Measurements from ENCODE around the gene CD63.

DNA sequence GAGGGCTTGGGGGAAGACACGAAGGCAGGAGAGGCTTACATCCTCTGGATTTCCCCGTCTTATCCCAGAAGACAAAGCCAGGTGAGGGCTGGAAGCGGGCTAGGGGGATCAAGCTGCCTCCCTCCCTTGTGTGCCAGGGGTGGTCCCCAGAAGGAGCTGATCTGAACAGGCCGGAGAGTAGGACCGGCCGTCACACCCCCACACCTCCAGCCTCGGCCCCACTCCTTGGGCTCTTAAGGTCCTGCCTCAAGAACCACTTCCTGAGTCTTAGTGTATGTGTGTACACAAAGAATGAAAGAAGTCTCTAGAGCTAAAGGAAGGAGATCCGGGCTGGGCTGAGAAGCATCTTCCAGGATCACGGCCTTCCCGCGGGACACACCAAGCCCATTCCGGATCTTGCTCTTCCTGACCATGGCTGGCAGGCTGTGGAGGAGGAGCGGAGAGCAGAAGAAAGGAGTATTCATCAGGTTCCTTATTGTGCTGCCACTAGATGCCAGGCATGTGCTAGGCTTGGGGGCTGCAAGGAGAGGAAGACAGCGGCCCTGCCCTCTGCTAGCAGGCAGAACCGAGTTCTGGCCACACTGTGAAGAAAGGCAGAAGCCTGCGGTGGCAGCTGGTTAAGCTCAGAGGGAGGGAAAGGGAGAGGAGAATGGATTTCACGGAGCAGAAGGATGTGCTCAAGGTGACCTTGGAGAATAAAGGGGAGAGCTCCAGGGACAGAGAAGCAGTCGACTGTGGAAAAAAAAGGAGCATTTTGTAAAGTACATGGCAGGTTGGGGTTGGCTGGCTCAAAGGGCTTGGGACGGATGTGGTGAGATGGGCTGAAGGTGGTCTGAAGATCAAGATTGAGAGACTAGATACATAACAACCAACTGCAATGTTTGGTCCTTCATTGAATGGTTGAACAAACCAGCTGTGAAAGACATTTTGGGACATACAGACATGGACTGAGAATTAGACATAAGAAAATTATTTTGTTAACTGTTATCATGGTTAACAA lies 1.3 kb upstream of the CD63 start:
- TF ChIP-seq, protein P1, sequence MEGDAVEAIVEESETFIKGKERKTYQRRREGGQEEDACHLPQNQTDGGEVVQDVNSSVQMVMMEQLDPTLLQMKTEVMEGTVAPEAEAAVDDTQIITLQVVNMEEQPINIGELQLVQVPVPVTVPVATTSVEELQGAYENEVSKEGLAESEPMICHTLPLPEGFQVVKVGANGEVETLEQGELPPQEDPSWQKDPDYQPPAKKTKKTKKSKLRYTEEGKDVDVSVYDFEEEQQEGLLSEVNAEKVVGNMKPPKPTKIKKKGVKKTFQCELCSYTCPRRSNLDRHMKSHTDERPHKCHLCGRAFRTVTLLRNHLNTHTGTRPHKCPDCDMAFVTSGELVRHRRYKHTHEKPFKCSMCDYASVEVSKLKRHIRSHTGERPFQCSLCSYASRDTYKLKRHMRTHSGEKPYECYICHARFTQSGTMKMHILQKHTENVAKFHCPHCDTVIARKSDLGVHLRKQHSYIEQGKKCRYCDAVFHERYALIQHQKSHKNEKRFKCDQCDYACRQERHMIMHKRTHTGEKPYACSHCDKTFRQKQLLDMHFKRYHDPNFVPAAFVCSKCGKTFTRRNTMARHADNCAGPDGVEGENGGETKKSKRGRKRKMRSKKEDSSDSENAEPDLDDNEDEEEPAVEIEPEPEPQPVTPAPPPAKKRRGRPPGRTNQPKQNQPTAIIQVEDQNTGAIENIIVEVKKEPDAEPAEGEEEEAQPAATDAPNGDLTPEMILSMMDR (conservative IDR thresholded peaks at IDR 0.05; ENCODE audit: low read depth, low read length) = 0 out of 2 replicates have a peak, but pooled peaks have one; percentile 20
- TF ChIP-seq EZH2 (IDR thresholded peaks at IDR 0.05; ENCODE audit: borderline replicate concordance, low read depth, low read length, poor library complexity, severe bottlenecking) = no peak
